ENCODE results near the gene RYK. TPM values are rescaled to one million over a fixed set of nuclear protein-coding genes. Genes with fewer than 3 reads are reported as not detected.
"Not testable (repeated sequence)": the region's sequence is repeated elsewhere in the genome, so short reads cannot be mapped to it uniquely, and the experiment has no call there.

The RYK gene
- 43.7 TPM for total RNA-seq

DNA sequence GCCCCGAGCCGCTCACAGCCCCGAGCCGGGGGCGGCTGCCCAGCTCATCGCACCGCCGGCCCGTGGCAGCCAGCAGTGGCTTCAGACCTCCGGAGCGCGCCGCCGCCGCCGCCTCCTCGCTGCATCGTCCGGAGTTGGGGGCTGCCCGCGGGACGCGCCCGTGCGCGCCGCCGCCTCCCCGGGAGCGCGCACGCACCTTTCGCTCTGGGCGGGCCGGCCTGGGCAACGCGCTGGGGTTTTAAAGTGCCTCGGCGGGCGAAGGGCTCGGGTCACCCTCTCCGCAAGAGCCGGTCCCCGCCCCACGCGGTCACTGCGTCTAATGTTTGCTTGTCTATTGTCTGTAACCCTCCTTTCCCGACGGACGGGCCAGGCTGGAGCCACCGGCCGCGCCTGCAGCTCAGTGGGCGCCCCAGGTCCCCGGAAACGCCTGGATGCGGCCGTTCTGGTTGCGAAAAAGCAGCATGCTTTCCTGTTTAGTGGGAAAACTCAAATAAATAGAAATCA is at the start of gene RYK:
Gene RYK (minus strand): TSS at position 143 of the 504 bp plus-strand sequence. CDS start 205 bp downstream, outside the sequence.
- DNase-seq (ENCODE audit: low spot score): peak; percentile 75

DNA sequence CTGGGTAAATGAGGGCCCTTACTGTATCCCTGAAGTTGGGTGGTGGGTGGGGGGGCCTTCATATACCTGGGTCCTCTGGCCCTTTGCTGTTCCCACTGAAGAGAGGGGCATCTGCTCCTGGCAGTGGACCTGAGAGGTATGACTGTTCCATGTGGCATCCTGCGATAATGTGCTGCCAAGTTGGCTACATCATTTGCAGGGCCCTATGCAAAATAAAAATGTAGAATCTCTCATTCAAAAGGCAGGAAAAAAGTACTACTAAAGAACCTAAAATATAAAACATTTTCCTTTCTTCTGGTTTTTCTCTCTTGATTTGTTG is 49.2 kb upstream of the RYK start:
- no peak for DNase-seq (ENCODE audit: low spot score)

DNA sequence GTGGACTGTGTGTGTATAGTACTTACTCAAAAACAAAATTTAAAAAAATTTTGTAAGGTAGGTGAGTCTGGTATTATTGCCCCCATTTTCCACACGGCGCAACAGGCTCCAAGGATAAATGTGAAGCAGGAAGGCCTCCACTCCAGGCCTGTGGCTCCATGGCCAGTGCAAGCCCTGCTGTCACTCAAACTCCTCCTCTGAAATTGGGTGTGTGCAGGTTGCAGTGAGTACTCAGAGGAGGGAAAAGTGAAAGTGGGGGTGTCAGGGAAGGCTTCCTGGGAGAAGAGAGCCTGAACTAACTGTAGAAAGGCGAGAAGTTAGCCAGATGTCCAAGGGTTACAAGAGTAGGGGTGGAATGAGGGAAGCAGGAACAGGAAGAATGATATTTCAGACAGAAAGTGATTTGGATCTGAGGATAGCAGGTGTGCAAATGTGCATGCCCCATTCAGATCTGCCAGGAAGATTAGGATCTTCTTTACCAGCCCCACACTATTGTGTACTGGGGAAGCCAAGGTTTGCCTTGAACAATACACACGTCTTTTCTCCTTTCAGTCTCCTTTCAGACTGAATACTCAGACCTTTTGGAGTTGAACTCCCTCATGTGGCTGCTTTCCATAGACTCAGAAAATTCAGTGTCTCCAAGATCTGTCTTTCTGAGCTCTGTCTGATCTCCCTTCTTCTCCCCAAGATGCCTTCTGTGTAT is 48.7 kb upstream of the RYK start:
- DNase-seq (ENCODE audit: low spot score): no peak

DNA sequence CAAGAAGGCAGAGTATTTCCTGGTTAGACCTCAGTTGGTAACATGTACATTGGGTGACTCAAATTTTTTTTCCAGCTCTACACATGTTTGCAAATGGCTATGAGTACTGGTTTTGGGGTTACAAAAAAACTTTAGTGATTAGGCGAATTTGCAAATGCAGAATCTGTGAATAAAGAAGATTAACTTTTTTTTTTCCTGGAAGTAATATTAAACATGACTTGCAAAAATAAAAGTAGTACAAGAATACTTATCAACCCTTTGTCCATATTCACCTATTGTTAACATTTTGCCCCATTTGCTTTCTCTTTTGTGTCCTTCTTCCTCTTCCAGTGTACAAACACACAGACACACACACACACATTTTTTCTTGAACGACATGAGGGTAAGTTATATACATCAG is 47.6 kb upstream of the RYK start:
- no peak for DNase-seq (ENCODE audit: low spot score)

DNA sequence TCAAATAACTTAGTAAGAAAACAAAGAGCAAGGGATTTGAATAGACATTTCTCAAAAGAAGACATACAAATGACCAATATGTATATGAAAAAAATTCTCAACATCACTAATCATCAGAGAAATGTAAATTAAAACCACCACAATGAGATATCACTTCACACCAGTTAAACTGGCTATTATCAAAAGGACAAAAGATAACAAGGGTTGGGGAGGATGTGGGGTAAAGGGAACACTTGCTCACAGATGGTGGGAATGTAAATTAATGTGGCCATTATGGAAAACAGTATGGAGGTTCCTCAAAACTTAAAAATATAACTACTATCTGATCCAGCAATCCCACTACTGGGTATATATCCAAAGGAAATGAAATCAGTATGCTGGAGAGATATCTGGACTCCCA is 46.0 kb upstream of the RYK start:
- no peak for DNase-seq (ENCODE audit: low spot score)

DNA sequence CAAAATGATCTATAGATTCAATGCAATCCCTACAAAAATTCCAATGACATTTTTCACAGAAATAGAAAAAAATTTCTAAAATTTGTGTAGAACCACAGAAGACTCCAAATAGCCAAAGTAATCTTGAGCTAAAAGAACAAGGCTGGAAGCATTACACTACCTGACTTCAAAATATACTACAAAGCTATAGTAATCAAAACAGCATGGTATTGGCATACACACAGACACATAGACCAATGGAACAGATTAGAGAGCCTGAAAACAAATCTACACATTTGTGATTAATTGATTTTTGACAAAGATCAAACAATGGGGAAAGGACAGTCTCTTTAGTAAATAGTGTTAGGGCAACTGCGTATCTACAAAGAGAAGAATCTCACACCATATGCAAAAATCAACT is 45.3 kb upstream of the RYK start:
- no peak for DNase-seq (ENCODE audit: low spot score)

DNA sequence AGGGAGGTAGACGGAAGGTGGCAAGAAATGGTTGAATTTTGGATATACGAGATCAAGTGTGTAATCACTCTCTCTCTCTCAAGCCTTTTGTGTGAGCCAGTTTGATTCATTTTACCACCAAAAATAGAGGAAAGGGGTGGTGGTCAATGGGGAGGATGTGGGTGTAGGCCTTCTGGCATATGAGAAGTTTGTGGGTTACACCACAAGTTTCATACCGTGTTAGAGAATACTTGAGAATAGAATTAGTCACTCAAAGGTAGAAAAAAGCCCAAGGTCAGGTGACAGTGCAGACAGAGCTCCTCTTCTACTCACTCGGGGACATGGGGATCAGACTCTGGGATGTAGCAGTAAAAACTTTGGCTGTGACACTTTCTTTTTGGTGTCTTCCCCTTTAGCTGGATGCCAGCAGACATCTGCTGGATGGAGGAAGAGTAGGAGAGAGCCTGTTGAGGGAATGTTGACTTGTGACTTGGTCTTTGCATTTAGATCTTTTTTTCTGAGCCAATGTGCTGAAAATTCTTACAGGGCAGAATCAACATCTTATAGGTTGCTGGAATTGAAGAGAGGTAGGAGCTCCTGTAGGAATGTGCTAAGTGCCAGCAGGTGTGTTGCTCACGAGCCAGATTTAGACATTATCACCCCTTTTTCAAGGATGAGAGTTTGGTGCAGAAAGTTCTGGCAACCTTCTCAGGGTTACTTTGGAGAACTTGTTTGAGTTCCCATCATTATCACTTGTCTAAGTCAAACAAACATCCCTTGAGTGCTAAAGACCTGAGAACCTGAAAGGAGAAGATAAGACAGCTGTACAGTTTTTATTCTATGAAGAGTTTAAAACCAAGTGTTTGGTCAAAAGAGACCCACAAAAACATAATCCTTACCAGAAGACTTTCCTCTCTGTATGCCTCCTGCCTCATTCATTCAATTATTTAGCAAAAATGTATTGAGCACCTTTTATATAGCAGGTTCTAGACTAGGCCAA is 43.9 kb upstream of the RYK start:
- no peak for DNase-seq (ENCODE audit: low spot score)

DNA sequence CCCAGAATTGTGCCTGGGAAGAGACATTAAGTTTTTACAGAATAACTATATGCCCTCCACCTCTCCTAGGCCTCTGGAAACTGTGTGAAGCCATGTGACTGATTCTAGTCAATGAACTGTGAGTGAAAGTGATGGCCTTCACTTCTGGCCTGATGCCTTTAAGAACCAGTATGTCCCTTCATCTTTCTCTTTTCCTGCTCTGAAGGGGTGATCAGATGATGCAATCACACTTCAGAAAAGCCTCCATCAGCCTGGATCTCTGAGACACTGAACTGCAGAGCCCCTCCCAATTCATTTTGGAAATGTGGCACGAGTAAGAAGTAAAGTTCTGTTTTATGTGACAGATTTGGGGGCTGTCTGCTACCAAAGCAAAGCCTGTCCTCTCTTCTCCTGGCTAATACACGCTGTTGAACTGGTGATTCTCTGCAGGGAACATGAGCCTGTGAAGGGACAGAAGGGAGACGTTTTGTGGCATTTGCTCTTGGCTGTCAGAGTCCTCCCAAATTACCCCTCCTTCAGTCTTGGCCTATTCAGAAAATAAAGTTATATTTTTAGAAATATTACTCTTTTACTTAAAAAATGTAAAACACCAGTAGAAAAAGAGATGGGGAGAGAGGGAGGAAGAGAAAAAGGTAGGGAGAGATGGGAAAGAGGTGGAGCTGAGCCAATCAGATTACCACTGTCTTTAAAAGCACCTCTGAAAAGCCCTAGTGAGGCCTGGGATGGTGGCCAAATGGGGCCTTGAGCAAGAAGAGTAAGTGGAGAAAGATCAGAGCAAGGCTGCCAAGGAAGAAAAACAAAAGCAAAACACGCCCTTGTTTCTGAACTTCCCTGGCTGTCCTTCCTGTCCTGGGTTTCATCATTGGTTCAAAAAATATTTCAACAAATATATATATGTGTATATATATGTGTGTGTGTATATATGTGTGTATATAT is 40.9 kb upstream of the RYK start:
- DNase-seq (ENCODE audit: low spot score): peak; percentile 80

DNA sequence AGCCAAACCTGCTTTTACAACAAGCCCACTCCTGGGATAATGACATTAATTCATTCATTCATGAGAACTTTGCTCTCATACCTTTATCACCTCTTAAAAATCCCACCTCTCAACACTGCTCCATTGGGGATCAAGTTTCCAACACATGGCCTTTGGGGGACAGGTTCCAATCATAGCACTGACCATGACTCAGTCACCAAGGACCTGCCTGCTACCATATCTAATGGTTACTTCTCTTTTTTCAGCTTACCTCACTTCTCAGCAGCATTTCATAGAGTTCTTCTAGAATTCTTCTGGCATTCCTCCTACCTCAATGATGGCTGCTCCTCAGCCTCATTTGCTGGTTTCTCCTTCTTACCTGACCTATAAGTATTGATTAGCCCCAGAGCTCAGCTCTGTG is 36.9 kb upstream of the RYK start:
- no peak for DNase-seq (ENCODE audit: low spot score)

DNA sequence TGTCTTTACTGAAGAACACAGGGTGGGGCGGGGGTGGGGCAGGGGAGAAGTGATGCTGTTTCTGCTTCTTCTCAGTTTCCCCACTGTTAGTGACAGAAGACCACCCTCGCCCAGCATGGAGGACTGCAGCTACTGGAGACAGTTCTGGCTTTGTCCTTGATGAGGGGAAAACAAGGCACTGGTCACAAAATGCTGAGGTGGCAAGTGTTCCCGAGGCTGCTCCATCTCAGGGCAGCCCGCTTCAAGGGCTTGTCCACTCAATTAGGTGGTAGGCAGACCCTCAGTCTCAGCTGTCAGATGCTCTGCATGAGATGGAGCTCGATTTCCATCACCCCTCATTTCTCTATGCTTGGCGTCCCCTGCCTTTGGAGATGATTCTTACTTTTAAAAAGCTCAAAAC is 33.8 kb upstream of the RYK start:
- no peak for DNase-seq (ENCODE audit: low spot score)

DNA sequence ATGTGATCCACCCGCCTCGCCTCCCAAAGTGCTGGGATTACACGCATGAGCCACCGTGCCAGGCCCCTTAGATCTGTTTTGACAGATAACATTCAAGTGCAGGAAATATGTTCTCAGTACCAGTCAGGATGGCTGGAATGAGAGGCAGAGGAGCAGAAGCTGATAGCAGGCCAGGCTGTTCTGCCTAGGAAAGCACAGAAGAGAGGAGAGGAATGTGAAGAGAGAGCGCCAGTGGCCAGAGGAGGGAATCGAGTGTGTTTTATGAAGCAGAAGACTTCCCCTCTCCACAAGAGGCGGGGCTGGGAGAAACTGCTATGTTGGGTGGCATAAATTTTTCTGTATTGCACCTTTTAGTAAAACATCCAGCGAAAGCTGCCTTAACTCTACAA is 32.0 kb upstream of the RYK start:
- DNase-seq (ENCODE audit: low spot score): no peak

DNA sequence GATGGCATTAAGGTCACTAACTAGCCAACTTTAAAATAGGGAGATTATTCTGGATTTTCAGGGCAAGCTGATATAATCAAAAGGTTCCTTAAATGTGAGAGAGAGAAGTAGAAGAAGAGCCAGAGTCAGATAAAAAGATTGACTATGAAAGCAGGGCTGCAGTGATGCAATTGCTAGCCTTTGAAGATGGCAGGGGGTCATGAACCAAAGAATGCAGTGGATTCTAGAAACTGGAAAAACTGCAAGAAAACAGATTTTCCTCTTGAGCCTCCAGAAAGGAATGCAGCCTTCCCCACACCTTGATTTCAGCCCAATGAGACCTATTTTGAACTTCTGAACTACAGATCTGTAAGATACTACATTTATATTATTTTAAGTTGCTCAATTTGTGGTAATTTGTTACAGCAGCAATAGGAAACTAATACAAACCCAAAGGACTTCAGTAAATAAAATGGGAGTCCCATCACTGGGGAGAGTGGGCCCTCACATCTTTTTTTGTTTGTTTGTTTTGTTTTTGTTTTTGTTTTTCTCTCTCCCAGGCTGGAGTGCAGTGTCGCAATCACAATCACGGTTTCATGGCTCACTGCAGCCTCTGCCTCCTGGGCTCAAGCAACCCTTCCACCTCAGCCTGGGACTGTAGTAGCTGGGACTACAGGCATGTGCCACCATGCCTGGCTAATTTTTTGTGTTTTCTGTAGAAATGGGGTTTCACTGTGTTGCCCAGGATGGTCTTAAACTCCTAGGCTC is 31.4 kb upstream of the RYK start:
- no peak for DNase-seq (ENCODE audit: low spot score)

DNA sequence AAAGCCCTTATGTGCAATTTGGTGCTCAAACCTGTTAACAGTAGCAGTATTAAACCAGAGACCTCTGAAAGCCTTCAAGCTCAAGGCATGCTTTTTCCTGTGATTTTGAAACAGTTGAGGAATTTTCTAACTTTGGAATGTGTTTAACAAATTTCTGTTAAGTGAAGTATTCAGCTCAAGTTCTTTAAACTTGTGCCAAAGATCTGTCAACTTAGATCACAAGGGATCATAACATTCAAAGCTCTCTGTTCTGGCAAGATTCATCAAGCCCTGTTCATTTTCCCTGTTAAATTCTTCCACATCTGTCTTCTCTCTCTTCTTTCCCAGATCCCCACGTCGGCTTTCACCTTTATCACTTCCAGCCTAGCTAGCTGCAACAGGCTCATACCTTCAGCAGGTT is 28.8 kb upstream of the RYK start:
- DNase-seq (ENCODE audit: low spot score): no peak

DNA sequence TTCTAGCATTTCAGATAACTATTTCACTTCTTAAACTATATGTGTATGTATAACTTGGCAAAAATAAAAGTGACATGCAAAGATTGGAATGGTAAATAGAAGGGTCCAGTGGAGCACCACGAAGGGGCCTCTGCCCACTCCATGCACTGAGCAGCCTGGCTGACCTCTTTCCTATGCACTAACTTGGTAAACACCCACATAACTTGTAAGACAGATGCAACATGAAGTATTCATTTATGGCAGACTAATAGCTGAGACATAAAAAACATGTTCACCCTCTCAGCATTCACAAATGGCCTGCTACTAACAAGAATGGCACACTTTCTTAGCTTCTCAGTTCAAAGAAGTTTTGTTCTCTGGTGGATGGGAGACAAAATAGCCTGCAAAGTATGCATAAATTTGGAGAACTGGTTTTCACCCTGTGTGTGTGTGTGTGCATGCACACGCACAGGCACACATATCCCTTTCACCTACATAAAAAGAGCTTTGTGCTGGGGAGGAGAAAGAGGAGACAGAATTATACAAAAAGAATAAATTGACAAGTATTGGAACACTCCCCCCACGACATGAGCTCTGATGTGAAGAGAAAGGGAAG is 26.5 kb upstream of the RYK start:
- DNase-seq (ENCODE audit: low spot score): no peak

DNA sequence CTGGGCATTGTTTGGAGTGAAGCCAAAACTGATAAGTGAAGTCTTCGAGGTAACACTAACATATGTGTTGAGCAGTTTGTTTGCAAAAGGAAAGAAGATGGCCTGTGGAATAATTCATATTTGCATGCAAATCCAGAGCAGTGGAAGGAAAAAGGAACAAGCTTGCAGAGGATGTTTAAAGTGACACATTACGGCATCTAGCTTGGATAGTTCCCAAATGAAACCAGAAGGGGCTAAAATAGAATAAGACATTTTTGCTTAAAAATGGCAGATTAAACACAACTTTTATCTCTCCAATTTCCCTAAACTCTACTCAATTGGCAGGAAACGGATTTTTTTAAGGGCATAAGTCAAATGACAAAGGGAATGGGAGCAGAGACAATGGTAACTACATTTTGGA is 25.4 kb upstream of the RYK start:
- no peak for DNase-seq (ENCODE audit: low spot score)

DNA sequence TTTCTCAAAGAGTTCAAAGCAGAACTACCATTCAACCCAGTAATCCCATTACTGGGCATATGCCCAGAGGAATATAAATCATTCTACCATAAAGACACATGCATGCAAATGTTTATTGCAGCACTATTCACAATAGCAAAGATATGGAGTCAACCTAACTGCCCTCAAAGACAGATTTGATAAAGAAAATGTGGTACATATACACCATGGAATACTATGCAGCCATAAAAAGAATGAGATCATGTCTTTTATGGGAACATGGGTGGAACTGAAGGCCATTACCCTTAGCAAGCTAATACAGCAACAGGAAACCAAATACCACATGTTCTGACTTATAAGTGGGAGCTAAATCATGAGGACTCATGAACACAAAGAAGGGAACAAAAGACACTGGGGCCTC is 24.5 kb upstream of the RYK start:
- DNase-seq (ENCODE audit: low spot score): not testable (repeated sequence)

DNA sequence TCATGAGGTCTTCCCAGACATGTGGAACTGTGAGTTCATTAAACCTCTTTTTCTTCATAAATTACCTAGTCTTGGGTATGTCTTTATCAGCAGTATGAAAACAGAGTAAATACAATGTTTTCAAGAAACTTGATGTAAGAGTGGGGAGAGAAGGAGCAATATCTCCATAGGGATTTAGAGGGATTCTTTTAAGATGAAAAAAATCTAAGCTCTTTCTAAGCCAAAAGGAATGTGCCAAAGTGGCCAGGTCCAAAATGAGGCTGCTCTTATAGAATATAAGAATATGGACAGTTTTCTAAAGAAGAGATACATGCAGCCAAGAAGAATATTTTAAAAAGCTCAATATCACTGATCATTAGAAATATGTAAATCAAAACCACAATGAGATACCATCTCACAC is 23.9 kb upstream of the RYK start:
- no peak for DNase-seq (ENCODE audit: low spot score)

DNA sequence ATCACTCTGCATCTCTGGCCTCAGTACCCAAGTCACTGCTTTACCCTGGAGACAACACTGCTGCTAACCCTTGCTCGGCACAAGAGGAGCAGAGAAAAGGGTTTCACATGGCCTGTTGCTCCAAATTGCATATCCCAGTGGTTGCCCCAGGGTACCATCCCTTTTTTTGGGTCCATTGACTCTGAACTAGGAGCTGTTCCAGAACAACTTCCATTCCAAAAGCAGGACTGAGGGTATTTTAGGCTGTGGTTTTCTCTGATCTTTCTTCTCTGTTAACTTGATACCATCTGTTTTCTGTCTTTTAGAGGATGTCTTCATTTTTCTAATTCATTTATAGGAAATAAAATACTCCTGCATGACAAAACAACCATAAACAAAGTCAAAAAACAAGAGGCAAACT is 17.3 kb upstream of the RYK start:
- no peak for DNase-seq (ENCODE audit: low spot score)

DNA sequence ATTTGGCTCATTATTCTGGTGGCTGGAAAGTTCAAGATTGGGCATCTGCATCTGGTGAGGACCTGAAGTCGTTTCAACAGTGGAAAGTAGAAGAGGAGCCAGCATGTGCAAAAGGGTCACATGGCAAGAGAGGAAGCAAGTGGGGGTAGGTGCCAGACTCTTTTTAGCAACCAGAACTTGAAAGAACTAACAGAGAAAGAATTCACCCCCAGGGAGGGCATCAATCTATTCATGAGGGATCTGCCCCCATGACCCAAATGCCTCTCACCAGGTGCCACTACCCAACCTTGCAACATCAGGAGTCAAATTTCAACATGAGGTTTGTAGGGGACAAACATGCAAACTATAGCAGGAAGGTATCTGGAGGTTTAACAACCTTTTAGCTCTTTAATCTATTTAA is 10.3 kb upstream of the RYK start:
- no peak for DNase-seq (ENCODE audit: low spot score)

DNA sequence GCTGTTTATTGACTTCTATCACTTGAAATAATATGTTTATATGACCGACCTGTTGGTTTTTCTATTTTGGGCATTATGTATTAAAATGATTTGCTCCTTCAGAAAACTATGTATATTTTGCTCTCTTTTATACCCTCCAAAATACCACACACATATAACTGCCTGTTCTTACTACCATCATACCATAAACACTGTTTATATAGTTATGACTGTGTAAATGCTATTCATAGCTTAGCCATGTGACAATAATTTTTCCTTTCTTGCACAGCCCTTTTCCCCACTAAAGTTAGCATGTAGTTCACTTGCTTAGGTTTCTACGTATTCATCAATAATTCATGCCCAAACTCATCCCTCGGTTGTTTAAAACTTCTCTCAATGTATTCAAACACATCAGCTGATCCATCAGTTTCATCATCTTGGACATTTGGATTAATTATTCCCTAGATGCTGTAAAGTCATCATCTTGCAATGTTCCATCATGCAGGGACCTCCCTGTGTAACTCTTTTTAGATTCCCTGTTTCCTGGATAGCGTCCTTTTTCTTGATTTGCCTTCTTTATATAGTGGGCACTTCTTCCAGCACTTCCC is 8.2 kb upstream of the RYK start:
- no peak for DNase-seq (ENCODE audit: low spot score)

DNA sequence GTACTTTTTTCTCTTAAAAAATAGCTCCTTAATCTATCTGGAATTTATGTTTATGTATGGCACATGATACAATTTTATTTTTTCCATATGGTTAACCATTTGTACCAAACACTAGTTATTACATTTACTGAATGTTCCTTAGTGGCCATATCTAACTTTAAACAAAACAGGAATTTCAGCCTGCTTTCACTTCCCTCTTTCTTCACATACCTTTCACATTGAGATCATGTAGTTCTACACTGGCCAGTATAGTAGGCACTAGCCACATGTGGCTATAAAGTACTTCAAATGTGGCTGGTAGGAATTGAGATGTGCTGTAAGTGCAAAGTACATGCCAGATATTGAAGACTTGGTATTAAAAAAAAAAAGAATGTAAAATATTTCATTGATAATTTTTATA is 4.7 kb upstream of the RYK start:
- DNase-seq (ENCODE audit: low spot score): no peak
